ENCODE results near the gene NRF1. TPM values are rescaled to one million over a fixed set of nuclear protein-coding genes. Genes with fewer than 3 reads are reported as not detected.

NRF1 gene
- total RNA-seq, 1 donor from 2014 or later, result 18.1 TPM

GRCh38 chr7:129746857-129747529, 135.5 kb downstream of the NRF1 start:
- no peak overlapping the region for H3K4me3 Mint-ChIP-seq (ENCODE audit: unreplicated experiment)
- TF ChIP-seq CTCF (IDR thresholded peaks at IDR 0.05; ENCODE audit: unreplicated experiment), result no peak
- no peak for DNase-seq (ENCODE audit: low spot score)
- no peaks in the 10 kb centered on the region for H3K9me3 Mint-ChIP-seq (ENCODE audit: unreplicated experiment)
- peaks cover 7% of the 10 kb centered on the region for H3K4me1 Mint-ChIP-seq (ENCODE audit: unreplicated experiment)
- H3K27ac Mint-ChIP-seq (ENCODE audit: unreplicated experiment), result no peak overlapping the region
- peaks cover 8% of the 10 kb centered on the region for H3K36me3 Mint-ChIP-seq (ENCODE audit: low read depth, unreplicated experiment)
- no peaks in the 10 kb centered on the region for H3K27me3 Mint-ChIP-seq (ENCODE audit: unreplicated experiment)

GRCh38 chr7:129748356-129749109, 137.0 kb downstream of the NRF1 start:
- no peak overlapping the region for H3K27ac Mint-ChIP-seq (ENCODE audit: unreplicated experiment)
- no peak for TF ChIP-seq CTCF (IDR thresholded peaks at IDR 0.05; ENCODE audit: unreplicated experiment)

GRCh38 chr7:129750091-129750490, 138.6 kb downstream of the NRF1 start:
- no peak for TF ChIP-seq CTCF (IDR thresholded peaks at IDR 0.05; ENCODE audit: unreplicated experiment)
- Mint-ChIP-seq H3K27me3 (ENCODE audit: unreplicated experiment) (peaks cover 1% of the 10 kb centered on the region), H3K36me3 (ENCODE audit: low read depth, unreplicated experiment) (peaks cover 8% of the 10 kb centered on the region), H3K4me3 (ENCODE audit: unreplicated experiment) (no peak overlapping the region), H3K27ac (ENCODE audit: unreplicated experiment) (no peak overlapping the region), H3K4me1 (ENCODE audit: unreplicated experiment) (peaks cover 7% of the 10 kb centered on the region), H3K9me3 (ENCODE audit: unreplicated experiment) (no peaks in the 10 kb centered on the region)
- no peak for DNase-seq (ENCODE audit: low spot score)

More at GRCh38 chr7:129748356-129749109, 137.0 kb downstream of the NRF1 start:
- Mint-ChIP-seq H3K27me3 (ENCODE audit: unreplicated experiment) (peaks cover 1% of the 10 kb centered on the region), H3K9me3 (ENCODE audit: unreplicated experiment) (no peaks in the 10 kb centered on the region), H3K4me3 (ENCODE audit: unreplicated experiment) (no peak overlapping the region), H3K36me3 (ENCODE audit: low read depth, unreplicated experiment) (peaks cover 8% of the 10 kb centered on the region), H3K4me1 (ENCODE audit: unreplicated experiment) (peaks cover 7% of the 10 kb centered on the region)
- no peak for DNase-seq (ENCODE audit: low spot score)

GRCh38 chr7:129750501-129750900, 139.0 kb downstream of the NRF1 start:
- no peak overlapping the region for H3K27ac Mint-ChIP-seq (ENCODE audit: unreplicated experiment)
- peak overlapping the region; percentile 56 for H3K4me3 Mint-ChIP-seq (ENCODE audit: unreplicated experiment)
- H3K36me3 Mint-ChIP-seq (ENCODE audit: low read depth, unreplicated experiment), result peaks cover 8% of the 10 kb centered on the region
- no peak for DNase-seq (ENCODE audit: low spot score)
- no peak for TF ChIP-seq CTCF (IDR thresholded peaks at IDR 0.05; ENCODE audit: unreplicated experiment)
- H3K4me1 Mint-ChIP-seq (ENCODE audit: unreplicated experiment), result peaks cover 7% of the 10 kb centered on the region
- H3K27me3 Mint-ChIP-seq (ENCODE audit: unreplicated experiment), result peaks cover 1% of the 10 kb centered on the region
- H3K9me3 Mint-ChIP-seq (ENCODE audit: unreplicated experiment), result no peaks in the 10 kb centered on the region

GRCh38 chr7:129751916-129752315, 140.4 kb downstream of the NRF1 start:
- Mint-ChIP-seq H3K4me1 (ENCODE audit: unreplicated experiment) (no peaks in the 10 kb centered on the region), H3K27ac (ENCODE audit: unreplicated experiment) (no peak overlapping the region), H3K4me3 (ENCODE audit: unreplicated experiment) (no peak overlapping the region)

More at GRCh38 chr7:129751916-129752315, 140.4 kb downstream of the NRF1 start:
- Mint-ChIP-seq H3K36me3 (ENCODE audit: low read depth, unreplicated experiment) (peaks cover 12% of the 10 kb centered on the region), H3K27me3 (ENCODE audit: unreplicated experiment) (peaks cover 1% of the 10 kb centered on the region), H3K9me3 (ENCODE audit: unreplicated experiment) (no peaks in the 10 kb centered on the region)
- TF ChIP-seq CTCF (IDR thresholded peaks at IDR 0.05; ENCODE audit: unreplicated experiment), result no peak
- no peak for DNase-seq (ENCODE audit: low spot score)
